Mucosa of descending colon (tissue), 3 donors: ENCODE results near the gene TGFB1I1. TPM values are rescaled to one million over a fixed set of nuclear protein-coding genes. Genes with fewer than 3 reads are reported as not detected.

ENCODE experiments used
- ATAC-seq: fragments of 200-7000 bp; cut with Tn5 transposase; one replicate; pipeline ENCODE4 v1.9.1; 2020; ENCODE audit warnings: mild to moderate bottlenecking, moderate library complexity
- DNase-seq, 3 donors: peaks; one replicate each; pipeline ENCODE4 v3.0.0-alpha.2; 2020
- H3K36me3 ChIP-seq: fragments of 200-600 bp; one replicate; pipeline ENCODE4 v1.8.0; 2021; ENCODE audit warnings: low read depth, mild to moderate bottlenecking
- H3K4me1 ChIP-seq: fragments of 200-600 bp; one replicate; pipeline ENCODE4 v1.8.0; 2021; ENCODE audit warnings: low read depth, mild to moderate bottlenecking
- H3K4me3 ChIP-seq: fragments of 200-600 bp; one replicate; pipeline ENCODE4 v1.8.0; 2021; ENCODE audit warnings: mild to moderate bottlenecking
- H3K9me3 ChIP-seq: fragments of 200-600 bp; one replicate; pipeline ENCODE4 v1.8.0; 2021; ENCODE audit warnings: mild to moderate bottlenecking
- CTCF ChIP-seq: fragments of 200-600 bp; IDR thresholded peaks from one replicate; pipeline ENCODE4 v1.8.0; 2022; ENCODE audit warnings: antibody characterized with exemption, mild to moderate bottlenecking
- intact Hi-C, 2 donors: fragments of 100-400 bp; cut with DNase I in 1 of 2; cut with micrococcal nuclease in 1 of 2; formaldehyde crosslinking; loops; one replicate each; pipeline versions ENCODE4 v1.11.0 to v1.11.1; 2022; cut with DNase I, micrococcal nuclease
- total RNA-seq, 3 donors: library from RNA; stranded (reverse); fragmentation: NEBNext Ultra II Directional in 2 of 3; extraction: Animal tissue kit (Norgen Biotek cat#: 25700) in 2 of 3; gene quantifications; one replicate each; pipeline versions ENCODE4 v1.2.1 to v1.2.4, GENCODE V29; 2021 to 2023
- donor health status: DM: no; HTN: no; CAD: no; lungs with moderate emphysema.
- donor health status: DM: no; HTN: no; CAD: no.
- donor health status: DM: no; HTN: yes; CAD: no.

The TGFB1I1 gene
- total RNA-seq, 3 donors from 2014 or later = 7.8 to 227 (median 26.1) TPM

GRCh38 chr16:31513126-31513525 lies 41.2 kb downstream of the TGFB1I1 start:
- no peak for TF ChIP-seq CTCF
- Histone ChIP-seq H3K9me3 (no peaks in the 10 kb centered on the region), H3K4me3 (no peak overlapping the region), H3K4me1 (peaks cover 6% of the 10 kb centered on the region), H3K36me3 (no peaks in the 10 kb centered on the region)
- ATAC-seq (no peak), DNase-seq (no peak)
- intact Hi-C loops = no loop called here

GRCh38 chr16:31513884-31514283 lies 41.9 kb downstream of the TGFB1I1 start:
- TF ChIP-seq CTCF = no peak
- ATAC-seq = no peak
- Histone ChIP-seq H3K4me3 (no peak overlapping the region), H3K9me3 (no peaks in the 10 kb centered on the region), H3K4me1 (peaks cover 4% of the 10 kb centered on the region), H3K36me3 (no peaks in the 10 kb centered on the region)
- DNase-seq = no peak
- intact Hi-C loops = no loop called here

GRCh38 chr16:31517800-31518402 lies 45.9 kb downstream of the TGFB1I1 start:
- Histone ChIP-seq H3K4me1 (no peaks in the 10 kb centered on the region), H3K36me3 (no peaks in the 10 kb centered on the region), H3K4me3 (no peak overlapping the region), H3K9me3 (no peaks in the 10 kb centered on the region)
- no peak for DNase-seq
- intact Hi-C loops = no loop called here
- no peak for TF ChIP-seq CTCF
- ATAC-seq = no peak

- no peak for ATAC-seq
- intact Hi-C loops = no loop called here
- no peak for TF ChIP-seq CTCF
- Histone ChIP-seq H3K36me3 (no peaks in the 10 kb centered on the region), H3K4me3 (no peak overlapping the region), H3K4me1 (no peaks in the 10 kb centered on the region), H3K9me3 (no peaks in the 10 kb centered on the region)
- DNase-seq = no peak
Observed at GRCh38 chr16:31519759-31520431, 47.9 kb downstream of the TGFB1I1 start.

GRCh38 chr16:31521368-31521767 lies 49.4 kb downstream of the TGFB1I1 start:
- no peaks in the 10 kb centered on the region for H3K36me3 ChIP-seq

More at GRCh38 chr16:31521368-31521767, 49.4 kb downstream of the TGFB1I1 start:
- DNase-seq = no peak
- no peak for TF ChIP-seq CTCF
- H3K4me3 ChIP-seq = no peak overlapping the region
- intact Hi-C loops = no loop called here
- H3K9me3 ChIP-seq = no peaks in the 10 kb centered on the region
- H3K4me1 ChIP-seq = no peaks in the 10 kb centered on the region
- no peak for ATAC-seq
